ENCODE data around the gene ATP6V1G2. TPM values are rescaled to one million over a fixed set of nuclear protein-coding genes. Genes with fewer than 3 reads are reported as not detected.
"Not testable (repeated sequence)": the region's sequence is repeated elsewhere in the genome, so short reads cannot be mapped to it uniquely, and the experiment has no call there.

Gene ATP6V1G2
- total RNA-seq, 1 donor from 2014 or later: 6.8 TPM

- H3K79me2 ChIP-seq (ENCODE audit: low read depth): peaks cover 15% of the 10 kb centered on the region
- Mint-ChIP-seq H3K4me3 (no peak overlapping the region), H3K27me3 (ENCODE audit: insufficient read depth, low read depth) (peaks cover 49% of the 10 kb centered on the region), H3K27ac (no peak overlapping the region), H3K9me3 (peaks cover 7% of the 10 kb centered on the region), H3K4me1 (peaks cover 7% of the 10 kb centered on the region), H3K36me3 (no peaks in the 10 kb centered on the region)
- peaks cover 19% of the 10 kb centered on the region for H3K27me3 ChIP-seq
- H3K36me3 ChIP-seq: no peaks in the 10 kb centered on the region
- H4K20me1 ChIP-seq (ENCODE audit: low read depth): no peaks in the 10 kb centered on the region
- peaks cover 10% of the 10 kb centered on the region for H3F3A ChIP-seq (ENCODE audit: low read depth)
- no peak overlapping the region for H3K27ac ChIP-seq
- H3K4me1 ChIP-seq: no peaks in the 10 kb centered on the region
- TF ChIP-seq CTCF (IDR thresholded peaks at IDR 0.05) (no peak), EZH2phosphoT487 (IDR thresholded peaks at IDR 0.05) (no peak), EZH2 (IDR thresholded peaks at IDR 0.05) (no peak)
- no peak overlapping the region for H3K4me2 ChIP-seq
- no peak for DNase-seq (ENCODE audit: low spot score)
- H3K9me3 ChIP-seq (ENCODE audit: low read depth): no peaks in the 10 kb centered on the region
- no peak overlapping the region for H3K9ac ChIP-seq
- no peak overlapping the region for H2AFZ ChIP-seq (replicated peaks)
- H3K4me3 ChIP-seq: no peak overlapping the region
Measured at GRCh38 chr6:31502586-31502985, 43.8 kb downstream of the ATP6V1G2 start.

- peak overlapping the region; percentile 50 for H3K4me3 Mint-ChIP-seq
- H3K36me3 Mint-ChIP-seq: not testable (repeated sequence)
Measured at GRCh38 chr6:31499648-31500047, 46.8 kb downstream of the ATP6V1G2 start.

DNA sequence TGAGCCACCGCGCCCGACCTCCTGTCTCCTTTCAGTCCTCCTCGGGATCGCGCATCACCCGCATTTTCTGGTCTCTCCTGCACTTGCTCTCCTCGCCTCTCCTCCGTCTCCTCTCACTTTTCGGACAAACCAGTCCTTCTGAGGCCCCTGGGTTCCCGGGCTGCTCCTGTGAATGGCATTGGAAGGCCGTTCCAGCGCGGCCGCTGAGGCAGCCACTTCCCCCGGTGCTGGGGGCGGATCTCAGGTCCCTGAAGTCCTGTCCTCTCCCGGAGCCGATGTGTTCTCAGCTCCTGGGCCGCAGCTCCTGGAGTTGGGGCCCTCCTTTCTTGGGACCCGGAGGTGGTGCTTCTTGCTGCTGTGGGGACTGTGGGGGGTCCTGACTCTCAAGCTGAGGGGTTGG lies 47.7 kb downstream of the ATP6V1G2 start:
- Histone ChIP-seq H3K9ac (no peak overlapping the region), H3F3A (ENCODE audit: low read depth) (peaks cover 17% of the 10 kb centered on the region), H3K9me3 (ENCODE audit: low read depth) (no peaks in the 10 kb centered on the region), H2AFZ (replicated peaks) (peak overlapping the region; percentile 22), H3K4me3 (peak overlapping the region; percentile 63), H4K20me1 (ENCODE audit: low read depth) (no peaks in the 10 kb centered on the region), H3K27me3 (peaks cover 58% of the 10 kb centered on the region), H3K79me2 (ENCODE audit: low read depth) (peaks cover 15% of the 10 kb centered on the region), H3K4me1 (no peaks in the 10 kb centered on the region), H3K4me2 (peak overlapping the region; percentile 83), H3K27ac (no peak overlapping the region), H3K36me3 (no peaks in the 10 kb centered on the region)
- Mint-ChIP-seq H3K27me3 (ENCODE audit: insufficient read depth, low read depth) (peaks cover 80% of the 10 kb centered on the region), H3K36me3 (no peaks in the 10 kb centered on the region), H3K4me1 (peaks cover 28% of the 10 kb centered on the region), H3K27ac (no peak overlapping the region), H3K9me3 (peaks cover 7% of the 10 kb centered on the region), H3K4me3 (peak overlapping the region; percentile 79)
- peak; percentile 28 for TF ChIP-seq EZH2phosphoT487 (IDR thresholded peaks at IDR 0.05)
- no peak for TF ChIP-seq EZH2 (IDR thresholded peaks at IDR 0.05)
- DNase-seq (ENCODE audit: low spot score): peak; percentile 56

More at GRCh38 chr6:31499648-31500047, 46.8 kb downstream of the ATP6V1G2 start:
- H3K27me3 ChIP-seq: peaks cover 49% of the 10 kb centered on the region
- Mint-ChIP-seq H3K4me1 (peaks cover 24% of the 10 kb centered on the region), H3K27me3 (ENCODE audit: insufficient read depth, low read depth) (peaks cover 71% of the 10 kb centered on the region)
- not testable (repeated sequence) for H3K9ac ChIP-seq; H3K4me1 ChIP-seq; DNase-seq (ENCODE audit: low spot score); H3K27ac Mint-ChIP-seq; H3K9me3 Mint-ChIP-seq; H2AFZ ChIP-seq (replicated peaks); H3K4me3 ChIP-seq; H3K36me3 ChIP-seq; H3K9me3 ChIP-seq (ENCODE audit: low read depth); H4K20me1 ChIP-seq (ENCODE audit: low read depth); H3K27ac ChIP-seq
- H3K4me2 ChIP-seq: peak overlapping the region; percentile 83
- peaks cover 16% of the 10 kb centered on the region for H3F3A ChIP-seq (ENCODE audit: low read depth)
- H3K79me2 ChIP-seq (ENCODE audit: low read depth): peaks cover 15% of the 10 kb centered on the region

DNA sequence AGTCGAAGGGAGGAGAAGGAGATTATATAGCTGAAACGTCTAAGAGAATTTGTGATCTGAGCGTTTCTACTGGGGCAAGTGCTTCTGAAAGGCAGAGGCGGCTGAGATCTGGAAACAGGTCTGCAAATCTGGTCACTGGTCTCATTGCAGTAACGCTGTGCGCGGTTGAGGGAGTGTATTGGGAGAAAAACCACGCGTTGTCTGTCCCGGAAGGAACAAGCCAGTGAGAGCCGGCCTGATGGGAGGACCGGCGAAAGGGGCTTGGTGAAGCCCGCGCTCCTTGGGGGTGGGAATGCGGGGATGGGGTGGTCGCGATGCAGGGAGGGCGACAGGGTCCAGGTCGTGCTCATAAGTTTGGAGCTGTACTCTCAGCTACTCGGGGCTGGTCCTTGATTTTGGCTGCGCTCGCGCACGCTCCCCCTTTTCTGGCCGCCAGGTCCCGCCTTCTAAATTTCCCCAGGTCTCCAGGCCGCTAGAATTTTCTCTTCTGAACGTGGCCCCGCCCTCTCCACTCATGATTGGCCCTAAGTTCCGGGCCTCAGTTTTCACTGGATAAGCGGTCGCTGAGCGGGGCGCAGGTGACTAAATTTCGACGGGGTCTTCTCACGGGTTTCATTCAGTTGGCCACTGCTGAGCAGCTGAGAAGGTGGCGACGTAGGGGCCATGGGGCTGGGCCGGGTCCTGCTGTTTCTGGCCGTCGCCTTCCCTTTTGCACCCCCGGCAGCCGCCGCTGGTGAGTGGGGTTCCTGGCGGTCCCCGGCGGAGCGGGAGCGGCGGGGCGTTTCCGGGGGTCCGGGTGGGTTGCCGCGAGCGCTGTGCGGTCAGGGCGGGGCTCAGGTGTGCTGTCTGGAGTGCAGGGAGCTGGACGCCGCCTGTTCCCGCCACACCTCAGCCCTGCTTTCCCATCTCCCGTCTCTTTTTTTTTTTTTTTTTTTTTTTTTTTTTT lies 48.6 kb downstream of the ATP6V1G2 start, which contains the start of gene MICB:
Gene MICB, plus strand, starts transcription at position 615 of the 946 bp plus-strand sequence. Its CDS starts 49 bp downstream, at position 664.
- Histone ChIP-seq H4K20me1 (ENCODE audit: low read depth) (no peaks in the 10 kb centered on the region), H3K4me3 (peak within 1 kb of the TSS; percentile 63), H3K4me1 (no peaks in the 10 kb centered on the region), H2AFZ (replicated peaks) (peak within 1 kb of the TSS; percentile 92), H3K4me2 (peak within 1 kb of the TSS; percentile 83), H3K9ac (no peak within 1 kb of the TSS), H3K27ac (no peak within 1 kb of the TSS), H3F3A (ENCODE audit: low read depth) (peaks cover 21% of the 10 kb centered on the region), H3K27me3 (peaks cover 65% of the 10 kb centered on the region), H3K36me3 (no peaks in the 10 kb centered on the region), H3K79me2 (ENCODE audit: low read depth) (peaks cover 12% of the 10 kb centered on the region), H3K9me3 (ENCODE audit: low read depth) (no peaks in the 10 kb centered on the region)
- peak; percentile 94 for DNase-seq (ENCODE audit: low spot score)
- Mint-ChIP-seq H3K36me3 (no peaks in the 10 kb centered on the region), H3K9me3 (peaks cover 7% of the 10 kb centered on the region), H3K27me3 (ENCODE audit: insufficient read depth, low read depth) (peaks cover 83% of the 10 kb centered on the region), H3K4me3 (peak within 1 kb of the TSS; percentile 79), H3K27ac (no peak within 1 kb of the TSS), H3K4me1 (peaks cover 30% of the 10 kb centered on the region)
- TF ChIP-seq EZH2phosphoT487 (IDR thresholded peaks at IDR 0.05) (peak; percentile 1), CTCF (IDR thresholded peaks at IDR 0.05) (no peak)

DNA sequence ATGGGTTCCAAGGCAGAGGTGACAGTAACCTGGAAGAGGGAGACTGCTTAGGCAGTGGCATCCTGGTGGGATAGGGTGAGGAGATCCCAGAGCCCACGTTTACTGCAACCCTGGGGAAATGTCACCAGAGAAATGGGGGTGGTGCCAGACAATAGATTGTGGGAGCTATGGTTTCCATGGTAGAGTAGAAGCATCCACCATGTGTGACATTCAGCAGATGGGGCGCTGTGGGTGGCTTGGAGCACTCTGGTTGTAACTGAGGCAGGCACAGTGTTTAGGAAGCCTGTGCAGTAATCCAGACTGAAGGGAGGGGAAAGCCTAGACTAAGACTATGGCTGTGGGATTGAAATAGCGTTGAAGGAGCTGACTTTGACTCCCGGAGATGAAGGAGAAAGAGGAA lies 49.6 kb downstream of the ATP6V1G2 start:
- not testable (repeated sequence) for H3K4me1 ChIP-seq; H3K4me3 ChIP-seq; H3K79me2 ChIP-seq (ENCODE audit: low read depth); H3K9me3 ChIP-seq (ENCODE audit: low read depth); H3K36me3 Mint-ChIP-seq; H3K27ac ChIP-seq; H3K27ac Mint-ChIP-seq; H4K20me1 ChIP-seq (ENCODE audit: low read depth); H3K36me3 ChIP-seq; H3K9ac ChIP-seq; H3K4me2 ChIP-seq; DNase-seq (ENCODE audit: low spot score); H2AFZ ChIP-seq (replicated peaks); H3K9me3 Mint-ChIP-seq
- Mint-ChIP-seq H3K27me3 (ENCODE audit: insufficient read depth, low read depth) (peaks cover 81% of the 10 kb centered on the region), H3K4me3 (peak overlapping the region; percentile 77), H3K4me1 (peaks cover 35% of the 10 kb centered on the region)
- peaks cover 72% of the 10 kb centered on the region for H3K27me3 ChIP-seq
- H3F3A ChIP-seq (ENCODE audit: low read depth): peaks cover 23% of the 10 kb centered on the region

Measured in neural progenitor cell (in vitro differentiated cells).